Body of pancreas (tissue), 4 donors: Measurements from ENCODE around the gene SKI. TPM values are rescaled to one million over a fixed set of nuclear protein-coding genes. Genes with fewer than 3 reads are reported as not detected.
A peak's percentile ranks its signal among the peaks of the same experiment; 100 is the strongest.

ENCODE experiments used
- ATAC-seq: fragments of 150-250 bp; one replicate; pipeline ENCODE4 v1.9.1; 2016
- DNase-seq, 4 donors: peaks; one replicate each; pipeline ENCODE4 v3.0.0-alpha.2; 2019
- H3K27ac ChIP-seq, 4 donors: fragments of 200-600 bp; sonication (generic); 1 replicate in 3 of 4; 2 replicates in 1 of 4; pipeline versions ENCODE4 v1.5.1 to v1.6.1; 2016 to 2019; ENCODE audit warnings: mild to moderate bottlenecking in 1 of 4, mixed read lengths in 1 of 4, moderate library complexity in 1 of 4
- H3K27me3 ChIP-seq, 2 donors: fragments of 200-600 bp; sonication (generic); one replicate each; pipeline ENCODE4 v1.6.0; 2016; ENCODE audit warnings: mild to moderate bottlenecking in 1 of 2
- H3K36me3 ChIP-seq, 2 donors: fragments of 200-600 bp; sonication (generic); replicated peaks in 1 of 2; 2 replicates each; pipeline ENCODE4 v1.5.1; 2016; ENCODE audit warnings: low read depth in 2 of 2; ENCODE audit not compliant: insufficient read depth in 1 of 2
- H3K4me1 ChIP-seq: fragments of 200-600 bp; sonication (generic); one replicate; pipeline ENCODE4 v1.6.0; 2016
- H3K4me3 ChIP-seq, 2 donors: fragments of 200-600 bp; sonication (generic); 1 replicate in 1 of 2; 2 replicates in 1 of 2; pipeline ENCODE4 v1.5.1; 2016 to 2019
- H3K9me3 ChIP-seq, 3 donors: fragments of 200-600 bp; sonication (generic); 1 replicate in 2 of 3; 2 replicates in 1 of 3; pipeline ENCODE4 v1.5.1; 2016
- CTCF ChIP-seq, 7 experiments: fragments of 450-650 bp in 4 of 7; fragments of 200-600 bp in 3 of 7; sonication (generic) in 3 of 7; IDR thresholded peaks; one replicate each; pipeline ENCODE4 v1.5.1; 2016 to 2019; ENCODE audit warnings: antibody characterized with exemption in 7 of 7
- POLR2A ChIP-seq, 3 donors: fragments of 450-650 bp; IDR thresholded peaks; one replicate each; pipeline ENCODE4 v1.6.1; 2016; ENCODE audit warnings: antibody characterized with exemption in 3 of 3, mild to moderate bottlenecking in 2 of 3
- WGBS, 2 donors: methylation state at CpG; one replicate each; pipeline ENCODE4 v1.1.5; 2017; 5-methylcytosine and 5-hydroxymethylcytosine counted together
- intact Hi-C: fragments of 100-400 bp; cut with DNase I; formaldehyde crosslinking; loops from one replicate; pipeline ENCODE4 v1.15.1; 2023
- total RNA-seq, 2 donors: library from RNA; depleted of rRNA; stranded (reverse); fragments of >200 nt; gene quantifications; one replicate each; pipeline ENCODE4 v1.1.0, GENCODE V29; 2016

SKI gene
- total RNA-seq, 2 donors from 2014 or later = 15.8 to 33.0 TPM

GRCh38 chr1:2250721-2251281 is 22.7 kb downstream of the SKI start:
- H3K9me3 ChIP-seq = no peaks in the 10 kb centered on the region
- H3K4me1 ChIP-seq = peaks cover 61% of the 10 kb centered on the region
- DNase-seq = no peak
- H3K36me3 ChIP-seq = no peaks in the 10 kb centered on the region
- no peak overlapping the region for H3K4me3 ChIP-seq
- H3K27me3 ChIP-seq = no peaks in the 10 kb centered on the region
- H3K27ac ChIP-seq = no peak overlapping the region
- intact Hi-C loops = no loop called here
- ATAC-seq = no peak
- WGBS, 2 donors = 86 to 93% methylated on average over 15 to 27 of the region's 27 CpGs
- TF ChIP-seq POLR2A (IDR thresholded peaks at IDR 0.05) = no peak
- TF ChIP-seq CTCF (IDR thresholded peaks at IDR 0.05) = no peak

DNA sequence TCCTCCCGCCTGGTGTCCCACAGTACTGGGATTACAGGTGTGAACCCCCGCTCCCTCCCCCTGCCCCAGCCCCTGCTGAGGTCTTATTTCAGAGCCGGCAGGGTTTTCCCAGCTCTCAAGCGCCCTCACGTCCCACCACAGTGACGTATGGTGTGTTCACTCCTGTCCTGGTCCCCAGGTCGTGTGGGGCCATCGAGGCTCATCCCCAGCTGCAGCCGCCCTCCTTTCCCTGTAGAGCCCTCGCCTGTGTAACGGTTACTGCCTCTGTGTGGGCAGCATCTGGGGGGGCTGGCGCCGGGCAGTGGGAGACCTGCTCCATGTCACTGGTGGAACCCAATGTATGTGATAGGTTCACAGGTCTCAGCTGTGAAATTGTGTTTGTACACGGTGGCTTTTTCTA is 23.2 kb downstream of the SKI start:
- ATAC-seq (no peak), DNase-seq (no peak)
- Histone ChIP-seq H3K4me1 (peaks cover 58% of the 10 kb centered on the region), H3K27ac (peak overlapping the region in 1 of 4 donors; percentile 7), H3K27me3 (no peaks in the 10 kb centered on the region), H3K4me3 (no peak overlapping the region), H3K36me3 (no peaks in the 10 kb centered on the region), H3K9me3 (no peaks in the 10 kb centered on the region)
- TF ChIP-seq CTCF (IDR thresholded peaks at IDR 0.05) = no peak
- no peak for TF ChIP-seq POLR2A (IDR thresholded peaks at IDR 0.05)
- intact Hi-C loops = no loop called here
- 81 to 84% methylated on average over 13 to 14 of the region's 14 CpGs for WGBS, 2 donors

- peak overlapping the region in 1 of 4 donors; percentile 7 for H3K27ac ChIP-seq
- ATAC-seq = peak; percentile 38
- no peak overlapping the region for H3K4me3 ChIP-seq
- H3K4me1 ChIP-seq = peaks cover 54% of the 10 kb centered on the region
- no peaks in the 10 kb centered on the region for H3K36me3 ChIP-seq
- H3K27me3 ChIP-seq = no peaks in the 10 kb centered on the region
- H3K9me3 ChIP-seq = no peaks in the 10 kb centered on the region
- 19 to 35% methylated on average over 17 of the region's 17 CpGs for WGBS, 2 donors
- TF ChIP-seq POLR2A (IDR thresholded peaks at IDR 0.05) = no peak
- intact Hi-C loops = no loop called here
- DNase-seq = peak; percentile 52 to 72 (median 61)
Measured at GRCh38 chr1:2251786-2252185, 23.7 kb downstream of the SKI start.

DNA sequence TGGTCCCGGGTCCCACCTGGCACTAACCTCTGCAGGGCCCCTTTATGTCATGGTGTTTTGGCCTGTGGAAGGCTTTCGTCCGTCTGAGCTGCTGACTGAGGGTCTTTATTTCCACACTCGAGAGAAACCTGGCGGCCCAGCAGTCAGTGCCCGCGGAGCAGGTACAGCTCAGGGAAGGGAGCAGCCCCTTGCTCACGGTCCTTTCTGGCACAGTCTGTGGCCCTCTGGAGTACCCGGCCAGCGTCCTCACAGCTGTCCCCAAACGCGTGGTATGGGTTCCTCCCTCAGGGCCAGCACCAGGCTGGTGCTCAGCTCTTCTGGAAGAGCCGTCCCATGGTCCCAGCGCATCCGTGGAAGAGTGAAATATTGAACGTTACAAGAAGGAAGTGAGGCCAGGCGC is 24.3 kb downstream of the SKI start:
- DNase-seq = no peak
- intact Hi-C loops = no loop called here
- H3K4me1 ChIP-seq = peaks cover 48% of the 10 kb centered on the region

More for the DNA sequence above, 24.3 kb downstream of the SKI start:
- H3K27me3 ChIP-seq = no peaks in the 10 kb centered on the region
- no peaks in the 10 kb centered on the region for H3K9me3 ChIP-seq
- no peak for ATAC-seq
- H3K36me3 ChIP-seq = no peaks in the 10 kb centered on the region
- TF ChIP-seq CTCF (IDR thresholded peaks at IDR 0.05) (no peak), POLR2A (IDR thresholded peaks at IDR 0.05) (no peak)
- H3K4me3 ChIP-seq = no peak overlapping the region
- 93 to 95% methylated on average over 6 to 17 of the region's 17 CpGs for WGBS, 2 donors
- peak overlapping the region in 1 of 4 donors; percentile 7 for H3K27ac ChIP-seq
